GM23248 (cell line): ENCODE data around the gene DNAH2. TPM values are rescaled to one million over a fixed set of nuclear protein-coding genes. Genes with fewer than 3 reads are reported as not detected.

Experiments used
- DNase-seq: peaks from one replicate; pipeline ENCODE4 v3.0.0-alpha.2; 2015
- H2AFZ ChIP-seq: fragments of 200-600 bp; sonication (generic); 2 replicates; pipeline ENCODE4 v1.6.1; 2016; ENCODE audit warnings: antibody characterized with exemption
- H3F3A ChIP-seq: fragments of 200-600 bp; sonication (generic); 2 replicates; pipeline ENCODE4 v1.6.1; 2016; ENCODE audit warnings: mild to moderate bottlenecking, antibody characterized with exemption, mixed run types; ENCODE audit not compliant: insufficient read depth
- H3K27ac ChIP-seq: fragments of 200-600 bp; sonication (generic); 2 replicates; pipeline ENCODE4 v1.5.1; 2016; ENCODE audit warnings: mild to moderate bottlenecking
- H3K27me3 ChIP-seq: fragments of 200-600 bp; sonication (generic); replicated peaks from 2 replicates; pipeline ENCODE4 v1.6.1; 2016; ENCODE audit warnings: mild to moderate bottlenecking; ENCODE audit not compliant: insufficient read depth
- H3K36me3 ChIP-seq: fragments of 200-600 bp; sonication (generic); 2 replicates; pipeline ENCODE4 v1.6.1; 2016; ENCODE audit warnings: low read depth, mild to moderate bottlenecking
- H3K4me1 ChIP-seq: fragments of 200-600 bp; sonication (generic); 2 replicates; pipeline ENCODE4 v1.6.1; 2016; ENCODE audit warnings: mild to moderate bottlenecking; ENCODE audit not compliant: insufficient read depth
- H3K4me2 ChIP-seq: fragments of 200-600 bp; sonication (generic); one replicate; pipeline ENCODE4 v1.6.1; 2016; ENCODE audit warnings: mild to moderate bottlenecking; ENCODE audit not compliant: unreplicated experiment
- H3K4me3 ChIP-seq: fragments of 200-600 bp; sonication (generic); 2 replicates; pipeline ENCODE4 v1.5.1; 2016; ENCODE audit warnings: mild to moderate bottlenecking
- H3K79me2 ChIP-seq: fragments of 200-600 bp; sonication (generic); 2 replicates; pipeline ENCODE4 v1.6.1; 2016; ENCODE audit warnings: mild to moderate bottlenecking; ENCODE audit not compliant: insufficient read depth
- H3K9ac ChIP-seq: fragments of 200-600 bp; sonication (generic); 2 replicates; pipeline ENCODE4 v1.6.1; 2016; ENCODE audit warnings: mild to moderate bottlenecking
- H3K9me2 ChIP-seq: fragments of 200-600 bp; sonication (generic); 2 replicates; pipeline ENCODE4 v1.6.1; 2016; ENCODE audit warnings: mixed run types, mild to moderate bottlenecking, moderate library complexity; ENCODE audit not compliant: insufficient read depth
- H3K9me3 ChIP-seq: fragments of 200-600 bp; sonication (generic); one replicate; pipeline ENCODE4 v1.6.1; 2017; ENCODE audit warnings: low read depth
- H4K20me1 ChIP-seq: fragments of 200-600 bp; sonication (generic); 2 replicates; pipeline ENCODE4 v1.6.0; 2016; ENCODE audit not compliant: insufficient read depth
- EZH2 ChIP-seq: fragments of 200-600 bp; sonication (generic); IDR thresholded peaks from 2 replicates; pipeline ENCODE4 v1.6.1; 2018; ENCODE audit warnings: antibody characterized with exemption, mild to moderate bottlenecking; ENCODE audit not compliant: insufficient read depth, poor library complexity, severe bottlenecking
- EZH2phosphoT487 ChIP-seq: fragments of 200-600 bp; sonication (generic); IDR thresholded peaks from 2 replicates; pipeline ENCODE4 v1.6.1; 2018; ENCODE audit warnings: antibody characterized with exemption, moderate library complexity, mild to moderate bottlenecking, low read depth; ENCODE audit not compliant: insufficient read depth
- WGBS, 2 experiments: methylation state at CpG; one replicate each; pipeline ENCODE4 v1.1.6; 2015 to 2017; ENCODE audit warnings: low lambda C conversion rate in 2 of 2, low coverage in 1 of 2; ENCODE audit errors: missing lambda C conversion rate in 2 of 2; 5-methylcytosine and 5-hydroxymethylcytosine counted together
- in situ Hi-C: fragments of 300-500 bp; cut with MboI; formaldehyde crosslinking; loops from 2 replicates; pipeline ENCODE4 v1.15.0; 2020
- polyA plus RNA-seq: library from polyadenylated mRNA; unstranded; fragments of >200 nt; fragmentation: Nextera tagmentation; extraction: Ambion mirVana; gene quantifications from 2 replicates; pipeline ENCODE4 v1.2.1, GENCODE V29; 2016
- total RNA-seq: library from RNA; depleted of rRNA; stranded (reverse); fragments of >200 nt; shearing (Covaris generic); gene quantifications from 2 replicates; pipeline ENCODE4 v1.2.3, GENCODE V29; 2014; rRNA removed

DNAH2 gene
- total and polyA plus RNA-seq, 2 experiments from 2014 or later = not detected

DNA sequence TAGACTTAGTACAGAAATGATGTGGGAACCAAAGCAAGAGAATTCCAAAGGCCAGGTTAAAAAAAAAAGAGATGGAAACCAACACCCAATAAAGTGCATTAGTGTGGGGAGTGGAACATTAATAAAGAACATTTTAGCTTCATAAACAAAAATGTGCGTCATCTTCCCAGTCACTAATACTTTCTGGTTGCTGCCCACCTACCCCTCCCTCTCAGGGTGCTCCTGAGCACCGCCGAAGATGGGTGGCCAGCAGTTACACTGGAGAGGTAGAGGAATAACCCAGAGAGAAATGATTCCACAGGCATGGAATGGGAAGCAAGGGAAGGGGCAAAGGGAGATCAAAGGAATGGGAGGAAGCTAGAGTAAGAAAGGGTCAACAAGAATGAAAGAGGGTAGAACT is 165.1 kb downstream of the DNAH2 start:
- Histone ChIP-seq H3F3A (peaks cover 20% of the 10 kb centered on the region), H3K4me2 (no peak overlapping the region), H3K4me3 (no peak overlapping the region), H3K36me3 (0 out of 2 replicates have a peak, but pooled peaks cover 3% of the 10 kb centered on the region), H3K27me3 (no peaks in the 10 kb centered on the region), H4K20me1 (no peaks in the 10 kb centered on the region), H3K9me3 (no peaks in the 10 kb centered on the region), H3K9ac (no peak overlapping the region), H3K27ac (no peak overlapping the region), H3K4me1 (peaks cover 16% of the 10 kb centered on the region), H3K79me2 (no peaks in the 10 kb centered on the region), H2AFZ (no peak overlapping the region), H3K9me2 (no peaks in the 10 kb centered on the region)
- 98% methylated on average over 3 of the region's 3 CpGs for WGBS, 2 experiments
- in situ Hi-C loops = no loop called here
- DNase-seq = no peak
- no peak for TF ChIP-seq EZH2
- TF ChIP-seq EZH2phosphoT487 = no peak

Other genes starting within 250 kb of the DNAH2 start
- gene ZBTB4, start 238.1 kb upstream of the DNAH2 start, total RNA-seq = 32.9 and 35.9 TPM in 2 replicates
- 17.7 and 18.2 TPM in 2 replicates for gene ZBTB4, start 238.1 kb upstream of the DNAH2 start, polyA plus RNA-seq
- not detected in 2 replicates for gene SLC35G6, start 236.3 kb upstream of the DNAH2 start, total RNA-seq
- gene SLC35G6, start 236.3 kb upstream of the DNAH2 start, polyA plus RNA-seq = 0.14 TPM in 1 of 2 replicates, not detected in the other
- 45.9 and 46.2 TPM in 2 replicates for gene POLR2A, start 233.4 kb upstream of the DNAH2 start, total RNA-seq
- gene POLR2A, start 233.4 kb upstream of the DNAH2 start, polyA plus RNA-seq = 74.1 and 75.7 TPM in 2 replicates
- gene TNFSF12, start 168.7 kb upstream of the DNAH2 start, total RNA-seq = 21.9 and 34.3 TPM in 2 replicates
- 14.0 and 18.7 TPM in 2 replicates for gene TNFSF12, start 168.7 kb upstream of the DNAH2 start, polyA plus RNA-seq
- gene TNFSF13, start 159.0 kb upstream of the DNAH2 start, total RNA-seq = 1.5 TPM in 1 of 2 replicates, not detected in the other
- 1.4 and 2.0 TPM in 2 replicates for gene TNFSF13, start 159.0 kb upstream of the DNAH2 start, polyA plus RNA-seq
- 82.5 and 111 TPM in 2 replicates for gene SENP3, start 155.8 kb upstream of the DNAH2 start, total RNA-seq
- 1.3 and 1.9 TPM in 2 replicates for gene SENP3, start 155.8 kb upstream of the DNAH2 start, polyA plus RNA-seq
- gene CD68, start 138.1 kb upstream of the DNAH2 start, total RNA-seq = 51.1 and 55.0 TPM in 2 replicates
- 84.5 and 88.1 TPM in 2 replicates for gene CD68, start 138.1 kb upstream of the DNAH2 start, polyA plus RNA-seq
- gene MPDU1, start 133.9 kb upstream of the DNAH2 start, total RNA-seq = 127 and 195 TPM in 2 replicates
- gene MPDU1, start 133.9 kb upstream of the DNAH2 start, polyA plus RNA-seq = 63.2 and 65.9 TPM in 2 replicates
- 3.9 TPM in 1 of 2 replicates, not detected in the other for gene SOX15, start 127.7 kb upstream of the DNAH2 start, total RNA-seq
- gene SOX15, start 127.7 kb upstream of the DNAH2 start, polyA plus RNA-seq = 0.71 and 1.1 TPM in 2 replicates
- 44.5 and 57.1 TPM in 2 replicates for gene FXR2, start 102.8 kb upstream of the DNAH2 start, total RNA-seq
- gene FXR2, start 102.8 kb upstream of the DNAH2 start, polyA plus RNA-seq = 10.9 and 13.5 TPM in 2 replicates
- gene SAT2, start 89.9 kb upstream of the DNAH2 start, total RNA-seq = 21.5 and 31.8 TPM in 2 replicates
- gene SAT2, start 89.9 kb upstream of the DNAH2 start, polyA plus RNA-seq = 41.4 and 43.5 TPM in 2 replicates
- gene SHBG, start 87.6 kb upstream of the DNAH2 start, total RNA-seq = 6.1 TPM in 1 of 2 replicates, not detected in the other
- 0.96 and 1.0 TPM in 2 replicates for gene SHBG, start 87.6 kb upstream of the DNAH2 start, polyA plus RNA-seq
- gene ATP1B2, start 66.8 kb upstream of the DNAH2 start, total RNA-seq = not detected in 2 replicates
- gene ATP1B2, start 66.8 kb upstream of the DNAH2 start, polyA plus RNA-seq = 0.24 TPM in 1 of 2 replicates, not detected in the other
- 26.2 and 42.7 TPM in 2 replicates for gene TP53, start 30.3 kb upstream of the DNAH2 start, total RNA-seq
- 29.8 and 30.8 TPM in 2 replicates for gene TP53, start 30.3 kb upstream of the DNAH2 start, polyA plus RNA-seq
- gene WRAP53, start 29.3 kb upstream of the DNAH2 start, total RNA-seq = 1.6 and 5.9 TPM in 2 replicates
- gene WRAP53, start 29.3 kb upstream of the DNAH2 start, polyA plus RNA-seq = 11.8 and 13.1 TPM in 2 replicates
- gene EFNB3, start 12.5 kb upstream of the DNAH2 start, total RNA-seq = 1.8 and 3.0 TPM in 2 replicates
- 0.96 and 0.99 TPM in 2 replicates for gene EFNB3, start 12.5 kb upstream of the DNAH2 start, polyA plus RNA-seq
- 0.76 and 1.3 TPM in 2 replicates for gene KDM6B, start 116.5 kb downstream of the DNAH2 start, total RNA-seq
- 1.6 and 2.3 TPM in 2 replicates for gene KDM6B, start 116.5 kb downstream of the DNAH2 start, polyA plus RNA-seq
- gene TMEM88, start 137.3 kb downstream of the DNAH2 start, total RNA-seq = not detected in 2 replicates
- 0.23 TPM in 1 of 2 replicates, not detected in the other for gene TMEM88, start 137.3 kb downstream of the DNAH2 start, polyA plus RNA-seq
- gene NAA38, start 139.8 kb downstream of the DNAH2 start, total RNA-seq = 70.4 and 71.5 TPM in 2 replicates
- 185 and 196 TPM in 2 replicates for gene NAA38, start 139.8 kb downstream of the DNAH2 start, polyA plus RNA-seq
- 11.0 and 20.6 TPM in 2 replicates for gene CYB5D1, start 140.3 kb downstream of the DNAH2 start, total RNA-seq
- 8.6 and 9.9 TPM in 2 replicates for gene CYB5D1, start 140.3 kb downstream of the DNAH2 start, polyA plus RNA-seq
- gene CHD3, start 171.0 kb downstream of the DNAH2 start, total RNA-seq = 56.5 and 73.6 TPM in 2 replicates
- 14.0 and 16.0 TPM in 2 replicates for gene CHD3, start 171.0 kb downstream of the DNAH2 start, polyA plus RNA-seq
- gene RNF227, start 198.5 kb downstream of the DNAH2 start, total RNA-seq = 4.3 and 15.3 TPM in 2 replicates
- gene RNF227, start 198.5 kb downstream of the DNAH2 start, polyA plus RNA-seq = 3.1 and 4.3 TPM in 2 replicates
- gene KCNAB3, start 212.1 kb downstream of the DNAH2 start, total RNA-seq = 0.22 TPM in 1 of 2 replicates, not detected in the other
- gene KCNAB3, start 212.1 kb downstream of the DNAH2 start, polyA plus RNA-seq = 0.08 and 0.24 TPM in 2 replicates
- 35.8 and 37.8 TPM in 2 replicates for gene TRAPPC1, start 214.2 kb downstream of the DNAH2 start, total RNA-seq
- gene TRAPPC1, start 214.2 kb downstream of the DNAH2 start, polyA plus RNA-seq = 321 and 343 TPM in 2 replicates
- gene CNTROB, start 214.5 kb downstream of the DNAH2 start, total RNA-seq = 17.9 and 27.2 TPM in 2 replicates
- 19.4 and 21.2 TPM in 2 replicates for gene CNTROB, start 214.5 kb downstream of the DNAH2 start, polyA plus RNA-seq